K562 (cell line): Measurements from ENCODE around the gene RGS19. TPM values are rescaled to one million over a fixed set of nuclear protein-coding genes. Genes with fewer than 3 reads are reported as not detected.

Experiments
- ATAC-seq: fragments of 200-7000 bp; cut with Tn5 transposase; 3 replicates; pipeline ENCODE4 v1.9.1; 2020; ENCODE audit warnings: moderate library complexity
- BruUV-seq: library from RNA; stranded (reverse); fragments of 400-500 nt; replicated peaks from 2 replicates; lab custom pipeline; 2021; lab: Mats Ljungman, UMichigan
- CTCF ChIA-PET: fragments of 300-600 bp; formaldehyde crosslinking; extraction: SDS; loops from one replicate; lab custom pipeline; 2021; ENCODE audit warnings: low intra/inter-chr PET ratio; lab: Yijun Ruan, JAX
- POLR2A ChIA-PET: fragments of 300-600, 350-650 bp; sonication (Branson Sonifier 250); formaldehyde crosslinking; extraction: SDS; loops from one replicate; lab custom pipeline; 2021; ENCODE audit warnings: antibody characterized with exemption, inconsistent platforms; lab: Yijun Ruan, JAX
- DNase-seq, 4 experiments: peaks; one replicate each; pipeline versions ENCODE4 v3.0.0 to v3.0.0-alpha.2; 2011 to 2018; ENCODE audit warnings: low spot score in 3 of 4, mixed read lengths in 3 of 4; ENCODE audit errors: extremely low read depth in 1 of 4
- FAIRE-seq: peaks from 2 replicates; lab custom pipeline; 2011; peaks lifted over from hg19 to GRCh38; lab: Jason Lieb, UNC
- H2AFZ ChIP-seq: 2 replicates; pipeline ENCODE4 v1.6.0; 2011; ENCODE audit warnings: low read depth, low read length, control low read depth, inconsistent platforms
- H3K27ac ChIP-seq: fragments of 200-600 bp; 3 replicates; pipeline ENCODE4 v1.8.0; 2011; ENCODE audit warnings: low read depth, mild to moderate bottlenecking, control low read depth, inconsistent platforms, low read length, moderate library complexity, mixed read lengths; ENCODE audit errors: extremely low read depth
- H3K27me3 ChIP-seq, 2 experiments: fragments of 300-600 bp in 1 of 2; 2 replicates in 1 of 2; 3 replicates in 1 of 2; pipeline versions ENCODE4 v1.6.0 to v1.8.0; 2011; ENCODE audit warnings: inconsistent platforms in 2 of 2, low read length in 2 of 2, mild to moderate bottlenecking in 1 of 2, mixed read lengths in 1 of 2, moderate library complexity in 1 of 2; ENCODE audit not compliant: control insufficient read depth in 2 of 2, insufficient read depth in 2 of 2
- H3K36me3 ChIP-seq: fragments of 300-600 bp; 3 replicates; pipeline ENCODE4 v1.8.0; 2011; ENCODE audit warnings: mild to moderate bottlenecking, low read length, inconsistent platforms; ENCODE audit not compliant: control insufficient read depth, insufficient read depth
- H3K4me1 ChIP-seq, 2 experiments: fragments of 200-600 bp in 1 of 2; replicated peaks in 1 of 2; 2 replicates in 1 of 2; 3 replicates in 1 of 2; pipeline versions ENCODE4 v1.5.1 to v1.8.0; 2011; ENCODE audit warnings: inconsistent platforms in 2 of 2, low read length in 2 of 2, mild to moderate bottlenecking in 1 of 2, mixed read lengths in 1 of 2, moderate library complexity in 1 of 2; ENCODE audit not compliant: control insufficient read depth in 2 of 2, insufficient read depth in 2 of 2
- H3K4me2 ChIP-seq: 2 replicates; pipeline ENCODE4 v1.6.1; 2011; ENCODE audit warnings: low read length, control low read depth, inconsistent platforms, mixed read lengths; ENCODE audit not compliant: insufficient read depth
- H3K4me3 ChIP-seq: fragments of 200-600 bp; sonication (generic), shearing (Covaris generic); 2 replicates; pipeline ENCODE4 v1.5.1; 2016; ENCODE audit warnings: control low read depth, inconsistent platforms
- H3K79me2 ChIP-seq: fragments of 200-600 bp; 3 replicates; pipeline ENCODE4 v1.8.0; 2011; ENCODE audit warnings: low read length, inconsistent platforms; ENCODE audit not compliant: control insufficient read depth, insufficient read depth
- H3K9ac ChIP-seq, 2 experiments: 2 replicates each; pipeline versions ENCODE4 v1.6.0 to v1.6.1; 2011; ENCODE audit warnings: low read depth in 2 of 2, low read length in 2 of 2, control low read depth in 1 of 2, inconsistent platforms in 1 of 2, mild to moderate bottlenecking in 1 of 2, mixed read lengths in 1 of 2; ENCODE audit not compliant: insufficient read depth in 1 of 2
- H3K9me1 ChIP-seq: one replicate; pipeline ENCODE4 v1.6.0; 2011; ENCODE audit warnings: inconsistent platforms, mild to moderate bottlenecking, low read length, moderate library complexity; ENCODE audit not compliant: control insufficient read depth, insufficient read depth
- H3K9me3 ChIP-seq: replicated peaks from 2 replicates; pipeline ENCODE4 v1.5.1; 2011; ENCODE audit warnings: low read depth, low read length, inconsistent platforms; ENCODE audit not compliant: control insufficient read depth, insufficient read depth
- H4K20me1 ChIP-seq: replicated peaks from 2 replicates; pipeline ENCODE4 v1.6.1; 2011; ENCODE audit warnings: low read length, inconsistent platforms, mixed read lengths; ENCODE audit not compliant: control insufficient read depth, insufficient read depth
- CREBBP ChIP-seq: IDR thresholded peaks from one replicate; pipeline ENCODE4 v1.6.1; 2012; ENCODE audit warnings: low read depth, mild to moderate bottlenecking, control low read depth, inconsistent platforms, low read length
- EP300 ChIP-seq: IDR thresholded peaks from 2 replicates; pipeline ENCODE4 v1.6.1; 2012; ENCODE audit warnings: low read length, improper control_type of control experiment
- FIP1L1 ChIP-seq: fragments of 200-400 bp; formaldehyde crosslinking; IDR thresholded peaks from 2 replicates; pipeline ENCODE4 v1.6.1; 2018; ENCODE audit warnings: mild to moderate bottlenecking, low read depth, low read length; ENCODE audit not compliant: poor library complexity, severe bottlenecking
- FOSL1 ChIP-seq: fragments of 200-800 bp; sonication (Bioruptor generic); conservative IDR thresholded peaks from 2 replicates; pipeline ENCODE4 v1.6.1; 2016; ENCODE audit warnings: missing genetic modification characterization, missing compliant biosample characterization
- MCM2 ChIP-seq: fragments of 450-650 bp; IDR thresholded peaks from 2 replicates; pipeline ENCODE4 v1.6.1; 2017; ENCODE audit warnings: low read depth, mild to moderate bottlenecking
- MTF1 ChIP-seq: fragments of 250-450 bp; sonication (Bioruptor Pico); IDR thresholded peaks from 2 replicates; pipeline ENCODE4 v1.9.0; 2021; ENCODE audit warnings: moderate library complexity, mild to moderate bottlenecking, inconsistent platforms, borderline replicate concordance
- NR2F6 ChIP-seq: fragments of 450-650 bp; formaldehyde crosslinking; IDR thresholded peaks from 2 replicates; pipeline ENCODE4 v1.4.0; 2020; ENCODE audit warnings: mild to moderate bottlenecking
- RB1 ChIP-seq: fragments of 450-650 bp; IDR thresholded peaks from 2 replicates; pipeline ENCODE4 v1.6.1; 2017; ENCODE audit warnings: low read depth, mild to moderate bottlenecking
- TCFL5 ChIP-seq: fragments of 250-450 bp; sonication (Bioruptor Pico); conservative IDR thresholded peaks from 2 replicates; pipeline ENCODE4 v1.6.1; 2021; ENCODE audit warnings: mild to moderate bottlenecking, moderate library complexity, matching md5 sums
- TFAM ChIP-seq: fragments of 250-450 bp; sonication (Bioruptor Pico); conservative IDR thresholded peaks from 2 replicates; pipeline ENCODE4 v1.5.0; 2021; ENCODE audit warnings: mild to moderate bottlenecking, moderate library complexity
- ZNF146 ChIP-seq: IDR thresholded peaks from one replicate; pipeline ENCODE4 v1.6.1; 2018; ENCODE audit warnings: missing compliant biosample characterization; ENCODE audit not compliant: unreplicated experiment
- ZNF239 ChIP-seq: fragments of 250-450 bp; sonication (Bioruptor Pico); IDR thresholded peaks from 2 replicates; pipeline ENCODE4 v1.4.0; 2020; ENCODE audit warnings: mild to moderate bottlenecking
- ZNF3 ChIP-seq: fragments of 250-450 bp; sonication (Bioruptor Pico); IDR thresholded peaks from 2 replicates; pipeline ENCODE4 v1.5.0; 2021; ENCODE audit warnings: mild to moderate bottlenecking, moderate library complexity
- WGBS: fragments of 100-300 bp; shearing (Covaris generic); methylation state at CpG from one replicate; pipeline ENCODE4 v1.1.6; 2016; ENCODE audit warnings: low coverage, mixed read lengths; ENCODE audit not compliant: insufficient coverage; ENCODE audit errors: missing lambda C conversion rate; 5-methylcytosine and 5-hydroxymethylcytosine counted together
- in situ Hi-C: fragments of 300-500 bp; cut with MboI; formaldehyde crosslinking; loops from 4 replicates; pipeline ENCODE4 v1.15.0; 2018; ENCODE audit warnings: inconsistent platforms, mixed read lengths
- intact Hi-C: fragments of 100-400 bp; cut with micrococcal nuclease; formaldehyde crosslinking; loops from 2 replicates; pipeline ENCODE4 v1.14.2; 2022
- polyA plus RNA-seq, 8 experiments: library from polyadenylated mRNA; depleted of rRNA in 4 of 8; stranded (reverse) in 5 of 8; unstranded in 3 of 8; fragments of >200 nt; fragmentation: Nextera tagmentation in 2 of 8; fragmentation: Illumina TruSeq in 1 of 8; extraction: Ambion mirVana in 2 of 8; extraction: Trizol in 1 of 8; gene quantifications; 2 replicates each; pipeline versions ENCODE4 v1.2.1 to v1.2.3, GENCODE V29; 2011 to 2014; ENCODE audit warnings: inconsistent platforms in 1 of 8, missing spikeins in 1 of 8
- total RNA-seq, 7 experiments: library from RNA; depleted of rRNA in 6 of 7; stranded (reverse); fragments of >200 nt in 6 of 7; fragmentation: Illumina TruSeq in 2 of 7; extraction: Trizol in 2 of 7; gene quantifications; 2 replicates each; pipeline versions ENCODE4 v1.2.1 to v1.2.3, GENCODE V29; 2011 to 2021; ENCODE audit warnings: low replicate concordance in 1 of 7
- TF ChIP-seq, protein P1 (sequence below): IDR thresholded peaks from 2 replicates; pipeline ENCODE4 v1.6.1; 2014; ENCODE audit warnings: antibody characterized with exemption
- TF ChIP-seq, protein P2 (sequence below): fragments of 250-450 bp; sonication (Bioruptor Pico); IDR thresholded peaks from 2 replicates; pipeline ENCODE4 v1.5.0; 2020; ENCODE audit warnings: mild to moderate bottlenecking, borderline replicate concordance

Gene RGS19
- total and polyA plus RNA-seq, 9 of the 15 experiments (the other 6 are each of a cell fraction or from before 2014, with no cell fraction given): 0.41 to 23.7 (median 14.6) TPM

GRCh38 chr20:64062596-64063388, 16.5 kb downstream of the RGS19 start, which contains the start of gene TCEA2:
Gene TCEA2 (plus strand): TSS chr20:64063198. CDS start chr20:64063313, 115 bp downstream.
- DNase-seq (peak; percentile 94 to 98 (median 96)), FAIRE-seq (peak; percentile 96), ATAC-seq (peak; percentile 96)
- Histone ChIP-seq H3K79me2 (peaks cover 4% of the 10 kb centered on the region; the same call in 2 of the 3 replicates), H2AFZ (peak within 1 kb of the TSS; percentile 86), H3K27me3 (no peaks in the 10 kb centered on the region), H3K9me1 (peaks cover 3% of the 10 kb centered on the region), H3K36me3 (no peaks in the 10 kb centered on the region), H3K4me1 (peaks cover 34 to 64% of the 10 kb centered on the region in 2 experiments), H3K4me2 (peak within 1 kb of the TSS; percentile 80), H4K20me1 (no peaks in the 10 kb centered on the region), H3K9ac (peak within 1 kb of the TSS; percentile 72 to 91), H3K4me3 (peak within 1 kb of the TSS; percentile 97), H3K27ac (peak within 1 kb of the TSS; percentile 55), H3K9me3 (no peaks in the 10 kb centered on the region)
- TSS peak; percentile 84 for BruUV-seq
- intact Hi-C loops: no loop called here
- CTCF ChIA-PET: interaction anchor here (0.6 kb wide), 1 partner anchor 44 kb away, joined by 4 read pairs; no protein-coding TSS in a partner anchor
- in situ Hi-C loops: no loop called here
- 15% methylated on average over 47 of the region's 85 CpGs for WGBS
- POLR2A ChIA-PET: interaction anchor here (0.6 to 1.2 kb wide), 10 partner anchors 8 to 542 kb away, joined by 3 to 6 read pairs (median 4); partner anchors contain the start of genes LIME1, OPRL1 and PPDPF
- TF ChIP-seq FIP1L1 (peak; percentile 20), MCM2 (no peak), RB1 (peak; percentile 87), NR2F6 (0 out of 2 replicates have a peak, but pooled peaks have one; percentile 44), CREBBP (no peak), MTF1 (CRISPR knock-in tag) (no peak), ZNF146 (CRISPR knock-in tag) (no peak), TCFL5 (0 out of 2 replicates have a peak, but pooled peaks have one; percentile 26), FOSL1 (tag) (0 out of 2 replicates have a peak, but pooled peaks have one; percentile 18), TFAM (CRISPR knock-in tag) (no peak), EP300 (peak; percentile 9; the same call in 1 of the 2 replicates), ZNF239 (CRISPR knock-in tag) (peak; percentile 71), ZNF3 (CRISPR knock-in tag) (no peak)
- TF ChIP-seq, protein P1, sequence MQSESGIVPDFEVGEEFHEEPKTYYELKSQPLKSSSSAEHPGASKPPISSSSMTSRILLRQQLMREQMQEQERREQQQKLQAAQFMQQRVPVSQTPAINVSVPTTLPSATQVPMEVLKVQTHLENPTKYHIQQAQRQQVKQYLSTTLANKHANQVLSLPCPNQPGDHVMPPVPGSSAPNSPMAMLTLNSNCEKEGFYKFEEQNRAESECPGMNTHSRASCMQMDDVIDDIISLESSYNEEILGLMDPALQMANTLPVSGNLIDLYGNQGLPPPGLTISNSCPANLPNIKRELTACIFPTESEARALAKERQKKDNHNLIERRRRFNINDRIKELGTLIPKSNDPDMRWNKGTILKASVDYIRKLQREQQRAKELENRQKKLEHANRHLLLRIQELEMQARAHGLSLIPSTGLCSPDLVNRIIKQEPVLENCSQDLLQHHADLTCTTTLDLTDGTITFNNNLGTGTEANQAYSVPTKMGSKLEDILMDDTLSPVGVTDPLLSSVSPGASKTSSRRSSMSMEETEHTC: 0 out of 2 replicates have a peak, but pooled peaks have one; percentile 27
- TF ChIP-seq, protein P2, sequence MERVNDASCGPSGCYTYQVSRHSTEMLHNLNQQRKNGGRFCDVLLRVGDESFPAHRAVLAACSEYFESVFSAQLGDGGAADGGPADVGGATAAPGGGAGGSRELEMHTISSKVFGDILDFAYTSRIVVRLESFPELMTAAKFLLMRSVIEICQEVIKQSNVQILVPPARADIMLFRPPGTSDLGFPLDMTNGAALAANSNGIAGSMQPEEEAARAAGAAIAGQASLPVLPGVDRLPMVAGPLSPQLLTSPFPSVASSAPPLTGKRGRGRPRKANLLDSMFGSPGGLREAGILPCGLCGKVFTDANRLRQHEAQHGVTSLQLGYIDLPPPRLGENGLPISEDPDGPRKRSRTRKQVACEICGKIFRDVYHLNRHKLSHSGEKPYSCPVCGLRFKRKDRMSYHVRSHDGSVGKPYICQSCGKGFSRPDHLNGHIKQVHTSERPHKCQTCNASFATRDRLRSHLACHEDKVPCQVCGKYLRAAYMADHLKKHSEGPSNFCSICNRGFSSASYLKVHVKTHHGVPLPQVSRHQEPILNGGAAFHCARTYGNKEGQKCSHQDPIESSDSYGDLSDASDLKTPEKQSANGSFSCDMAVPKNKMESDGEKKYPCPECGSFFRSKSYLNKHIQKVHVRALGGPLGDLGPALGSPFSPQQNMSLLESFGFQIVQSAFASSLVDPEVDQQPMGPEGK (CRISPR knock-in tag): no peak
